ENCODE measurements around the gene DCTN4. TPM values are rescaled to one million over a fixed set of nuclear protein-coding genes. Genes with fewer than 3 reads are reported as not detected.

The DCTN4 gene
- total and polyA plus RNA-seq, 9 of the 15 experiments (the other 6 are each of a cell fraction or from before 2014, with no cell fraction given), result 20.4 to 64.9 (median 49.9) TPM

- POLR2A ChIA-PET, result interaction anchor here (0.9 to 1.4 kb wide), 3 partner anchors 9 to 85 kb away, joined by 3 to 5 read pairs (median 3); no protein-coding TSS in a partner anchor
- no peaks in the 10 kb centered on the region for H3K36me3 ChIP-seq (ENCODE audit: control insufficient read depth, insufficient read depth, low read length)
- no peaks in the 10 kb centered on the region for H3K9me1 ChIP-seq (ENCODE audit: control insufficient read depth, insufficient read depth, low read length)
- no peak overlapping the region for H3K4me2 ChIP-seq (ENCODE audit: insufficient read depth, low read length)
- no peaks in the 10 kb centered on the region for H3K27me3 ChIP-seq (ENCODE audit: control insufficient read depth in 2 of 2, insufficient read depth in 2 of 2, low read length in 2 of 2)
- ATAC-seq (no peak), FAIRE-seq (no peak), DNase-seq (ENCODE audit: extremely low read depth in 1 of 4, low spot score in 3 of 4) (no peak)
- no peaks in the 10 kb centered on the region for H3K9me3 ChIP-seq (replicated peaks; ENCODE audit: control insufficient read depth, insufficient read depth, low read depth, low read length)
- in situ Hi-C loops (cut with MboI), result no loop called here
- no peaks in the 10 kb centered on the region for H3K79me2 ChIP-seq (ENCODE audit: control insufficient read depth, insufficient read depth, low read length)
- no TSS peak for BruUV-seq (replicated peaks)
- H3K4me1 ChIP-seq (replicated peaks in 1 of 2; ENCODE audit: control insufficient read depth in 2 of 2, insufficient read depth in 2 of 2, low read length in 2 of 2), result peaks cover 3 to 4% of the 10 kb centered on the region in 2 experiments; a peak in 2 of 5 replicates
- no peak overlapping the region for H3K9ac ChIP-seq (ENCODE audit: insufficient read depth in 1 of 2, low read depth in 2 of 2, low read length in 2 of 2)
- no peak overlapping the region for H3K27ac ChIP-seq (ENCODE audit: extremely low read depth, low read depth, low read length)
- no peak overlapping the region for H3K4me3 ChIP-seq
- H2AFZ ChIP-seq (ENCODE audit: low read depth, low read length), result no peak overlapping the region
- TF ChIP-seq POLR2AphosphoS2 (IDR thresholded peaks at IDR 0.05; ENCODE audit: low read length), result no peak
- no peak for TF ChIP-seq ZNF347 (CRISPR knock-in tag; IDR thresholded peaks at IDR 0.05; ENCODE audit: low read depth)
- no peak for TF ChIP-seq ZNF384 (IDR thresholded peaks at IDR 0.05; ENCODE audit: low read depth, low read length)
- no peak for TF ChIP-seq RCOR1 (IDR thresholded peaks at IDR 0.05; ENCODE audit: borderline replicate concordance in 1 of 2, low read depth in 2 of 2, low read length in 2 of 2)
- no peak for TF ChIP-seq AFF4 (CRISPR knock-in tag; IDR thresholded peaks at IDR 0.05)
- no peak for TF ChIP-seq DNMT1 (IDR thresholded peaks at IDR 0.05)
- no peak for TF ChIP-seq ETS1 (conservative IDR thresholded peaks at IDR 0.05; ENCODE audit: control insufficient read depth, low read depth, low read length)
- no peak for TF ChIP-seq KLF13 (tag; IDR thresholded peaks at IDR 0.05; ENCODE audit: borderline replicate concordance, low read depth)
- no peak for TF ChIP-seq SP2 (IDR thresholded peaks at IDR 0.05; ENCODE audit: extremely low read depth, low read depth, low read length, poor library complexity, severe bottlenecking)
- TF ChIP-seq MLX (CRISPR knock-in tag; conservative IDR thresholded peaks at IDR 0.05), result no peak
- no peak for TF ChIP-seq GTF2F1 (IDR thresholded peaks at IDR 0.05; ENCODE audit: low read depth, low read length)
- no peak for TF ChIP-seq NRF1 (conservative IDR thresholded peaks at IDR 0.05 in 1 of 2, IDR thresholded peaks at IDR 0.05 in 1 of 2)
- TF ChIP-seq VEZF1 (CRISPR knock-in tag; IDR thresholded peaks at IDR 0.05), result no peak
- no peak for TF ChIP-seq E2F3 (CRISPR knock-in tag; IDR thresholded peaks at IDR 0.05)
- no peak for TF ChIP-seq ZNF174 (CRISPR knock-in tag; IDR thresholded peaks at IDR 0.05)
- CTCF ChIA-PET (ENCODE audit: low intra/inter-chr PET ratio), result no interaction called here
- intact Hi-C loops (cut with micrococcal nuclease), result no loop called here
- WGBS (ENCODE audit: insufficient coverage, low coverage, missing lambda C conversion rate), result 80% methylated on average over 1 of the region's 1 CpG
- H4K20me1 ChIP-seq (replicated peaks; ENCODE audit: control insufficient read depth, insufficient read depth, low read length), result no peaks in the 10 kb centered on the region
Measured at GRCh38 chr5:150786876-150787275, 28.1 kb upstream of the DCTN4 start.
